RWPE2 (cell line): ENCODE measurements around the gene ANKRD65.
A peak's percentile ranks its signal among the peaks of the same experiment; 100 is the strongest.
"Not testable (repeated sequence)": the region's sequence is repeated elsewhere in the genome, so short reads cannot be mapped to it uniquely, and the experiment has no call there.

Experiments used
- ATAC-seq: fragments of 200-7000 bp; cut with Tn5 transposase; 3 replicates; pipeline ENCODE4 v1.9.1; 2021; ENCODE audit warnings: low read depth
- DNase-seq: peaks from one replicate; pipeline ENCODE4 v3.0.0-alpha.2; 2020; ENCODE audit warnings: low spot score
- H3K27ac ChIP-seq: fragments of 450-650 bp; 2 replicates; pipeline ENCODE4 v1.5.1; 2017; ENCODE audit warnings: mild to moderate bottlenecking; ENCODE audit not compliant: poor library complexity, severe bottlenecking
- H3K27me3 ChIP-seq: fragments of 250-450 bp; sonication (Bioruptor Pico); 2 replicates; pipeline ENCODE4 v1.5.1; 2021; ENCODE audit warnings: mild to moderate bottlenecking, moderate library complexity; ENCODE audit not compliant: insufficient read depth, poor library complexity, severe bottlenecking
- H3K36me3 ChIP-seq: fragments of 250-450 bp; sonication (Bioruptor Pico); 2 replicates; pipeline ENCODE4 v1.5.1; 2020; ENCODE audit warnings: low read depth, mild to moderate bottlenecking, moderate library complexity
- H3K4me1 ChIP-seq: fragments of 250-450 bp; sonication (Bioruptor Pico); 2 replicates; pipeline ENCODE4 v1.5.1; 2021; ENCODE audit warnings: mild to moderate bottlenecking, moderate library complexity; ENCODE audit not compliant: insufficient read depth, poor library complexity, severe bottlenecking
- H3K4me3 ChIP-seq: fragments of 250-450 bp; sonication (Bioruptor Pico); 2 replicates; pipeline ENCODE4 v1.5.1; 2021; ENCODE audit warnings: mild to moderate bottlenecking, moderate library complexity; ENCODE audit not compliant: severe bottlenecking
- H3K9me3 ChIP-seq: fragments of 250-450 bp; sonication (Bioruptor Pico); 2 replicates; pipeline ENCODE4 v1.5.1; 2021; ENCODE audit warnings: mild to moderate bottlenecking, moderate library complexity; ENCODE audit not compliant: severe bottlenecking
- TF ChIP-seq, protein P1 (sequence below): fragments of 450-650 bp; IDR thresholded peaks from one replicate; pipeline ENCODE4 v1.5.1; 2017; ENCODE audit warnings: mild to moderate bottlenecking, moderate library complexity; ENCODE audit not compliant: poor library complexity, severe bottlenecking

ANKRD65 gene

DNA sequence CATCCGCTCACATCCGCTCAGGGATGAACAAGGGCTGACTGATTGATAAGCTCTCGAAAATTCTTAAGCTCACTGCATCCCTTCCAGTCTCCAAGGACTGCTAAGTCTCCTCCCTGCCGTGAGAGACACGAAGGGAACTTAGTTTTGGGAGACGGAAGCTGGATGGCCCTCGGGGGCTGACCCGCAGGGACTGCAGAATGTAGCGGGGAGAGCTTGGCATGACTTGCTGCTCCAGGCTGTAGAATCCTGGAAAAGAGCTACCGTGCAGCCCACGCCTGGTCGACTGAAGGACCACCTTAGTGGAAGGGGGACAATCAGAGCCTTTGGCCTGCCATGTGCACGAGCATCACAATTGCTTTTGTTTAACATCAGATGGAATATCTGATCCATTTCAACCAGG, 5.3 kb downstream of the ANKRD65 start:
- ATAC-seq: no peak
- TF ChIP-seq, protein P1, sequence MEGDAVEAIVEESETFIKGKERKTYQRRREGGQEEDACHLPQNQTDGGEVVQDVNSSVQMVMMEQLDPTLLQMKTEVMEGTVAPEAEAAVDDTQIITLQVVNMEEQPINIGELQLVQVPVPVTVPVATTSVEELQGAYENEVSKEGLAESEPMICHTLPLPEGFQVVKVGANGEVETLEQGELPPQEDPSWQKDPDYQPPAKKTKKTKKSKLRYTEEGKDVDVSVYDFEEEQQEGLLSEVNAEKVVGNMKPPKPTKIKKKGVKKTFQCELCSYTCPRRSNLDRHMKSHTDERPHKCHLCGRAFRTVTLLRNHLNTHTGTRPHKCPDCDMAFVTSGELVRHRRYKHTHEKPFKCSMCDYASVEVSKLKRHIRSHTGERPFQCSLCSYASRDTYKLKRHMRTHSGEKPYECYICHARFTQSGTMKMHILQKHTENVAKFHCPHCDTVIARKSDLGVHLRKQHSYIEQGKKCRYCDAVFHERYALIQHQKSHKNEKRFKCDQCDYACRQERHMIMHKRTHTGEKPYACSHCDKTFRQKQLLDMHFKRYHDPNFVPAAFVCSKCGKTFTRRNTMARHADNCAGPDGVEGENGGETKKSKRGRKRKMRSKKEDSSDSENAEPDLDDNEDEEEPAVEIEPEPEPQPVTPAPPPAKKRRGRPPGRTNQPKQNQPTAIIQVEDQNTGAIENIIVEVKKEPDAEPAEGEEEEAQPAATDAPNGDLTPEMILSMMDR: no peak

DNA sequence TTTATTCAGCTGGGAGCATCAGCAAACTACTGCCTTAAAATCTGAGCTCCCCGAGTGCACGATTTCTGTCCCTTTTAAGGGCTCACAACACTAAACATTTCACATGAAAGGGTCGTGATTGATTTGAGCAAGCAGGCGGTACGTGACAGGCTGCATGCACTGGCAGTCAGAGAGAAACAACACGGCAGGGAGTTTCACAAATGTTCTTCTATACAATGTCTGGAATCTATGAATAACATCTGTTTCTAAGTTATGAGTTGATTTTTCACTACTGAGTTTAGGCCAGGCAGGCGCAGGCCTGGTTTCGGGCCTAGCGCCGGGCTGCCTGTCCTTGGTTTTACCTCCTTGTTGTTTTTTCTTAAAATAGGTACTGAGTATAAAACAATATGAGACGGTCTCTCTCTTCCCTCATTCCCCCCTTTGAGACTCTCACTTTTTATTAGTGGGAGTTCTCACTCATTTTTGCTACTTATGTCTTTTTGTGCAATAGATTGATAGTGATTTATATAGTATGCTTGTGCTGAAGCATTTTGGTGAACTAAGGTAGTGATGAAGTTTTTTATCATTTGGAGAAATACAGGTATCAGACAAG, 8.7 kb downstream of the ANKRD65 start:
- not testable (repeated sequence) for H3K9me3 ChIP-seq, H3K4me3 ChIP-seq, ATAC-seq, H3K27ac ChIP-seq, DNase-seq, H3K4me1 ChIP-seq, H3K27me3 ChIP-seq
- peaks cover 12% of the 10 kb centered on the region for H3K36me3 ChIP-seq

More for the DNA sequence above, 5.3 kb downstream of the ANKRD65 start:
- Histone ChIP-seq H3K27ac (no peak overlapping the region), H3K4me3 (no peak overlapping the region), H3K4me1 (no peaks in the 10 kb centered on the region), H3K9me3 (no peaks in the 10 kb centered on the region), H3K27me3 (no peaks in the 10 kb centered on the region), H3K36me3 (no peaks in the 10 kb centered on the region)
- no peak for DNase-seq

DNA sequence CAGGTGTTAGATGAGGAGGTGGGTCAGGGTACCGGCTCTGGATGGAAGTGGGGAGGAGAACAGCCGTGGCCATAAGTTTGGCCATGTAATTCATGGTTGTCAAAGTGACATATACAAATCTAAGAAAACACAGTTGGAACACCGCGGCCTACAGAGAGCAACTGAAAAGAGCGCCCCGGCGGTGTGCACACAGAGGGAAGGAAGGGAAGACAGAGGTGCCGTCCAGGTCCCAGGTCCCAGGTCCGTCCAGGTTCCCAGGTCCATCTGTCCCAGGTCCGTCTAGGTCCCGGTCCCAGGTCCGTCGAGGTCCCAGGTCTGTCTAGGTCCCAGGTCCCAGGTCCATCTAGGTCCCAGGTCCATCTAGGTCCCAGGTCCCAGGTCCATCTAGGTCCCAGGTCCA, 9.4 kb downstream of the ANKRD65 start:
- H3K4me3 ChIP-seq: no peak overlapping the region
- no peak overlapping the region for H3K27ac ChIP-seq
- no peaks in the 10 kb centered on the region for H3K27me3 ChIP-seq
- peaks cover 12% of the 10 kb centered on the region for H3K36me3 ChIP-seq
- peaks cover 8% of the 10 kb centered on the region for H3K4me1 ChIP-seq
- DNase-seq (no peak), ATAC-seq (no peak)
- no peaks in the 10 kb centered on the region for H3K9me3 ChIP-seq
- TF ChIP-seq, protein P1: no peak

DNA sequence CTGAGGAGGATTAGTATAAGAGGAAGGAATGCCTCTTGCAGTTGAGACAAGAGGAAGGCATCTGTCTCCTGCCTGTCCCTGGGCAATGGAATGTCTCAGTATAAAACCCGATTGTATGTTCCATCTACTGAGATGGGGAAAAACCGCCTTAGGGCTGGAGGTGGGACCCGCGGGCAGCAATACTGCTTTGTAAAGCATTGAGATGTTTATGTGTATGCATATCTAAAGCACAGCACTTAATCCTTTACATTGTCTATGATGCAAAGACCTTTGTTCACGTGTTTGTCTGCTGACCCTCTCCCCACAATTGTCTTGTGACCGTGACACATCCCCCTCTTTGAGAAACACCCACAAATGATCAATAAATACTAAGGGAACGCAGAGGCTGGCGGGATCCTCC, 10.8 kb downstream of the ANKRD65 start:
- not testable (repeated sequence) for H3K27me3 ChIP-seq, H3K9me3 ChIP-seq, ATAC-seq, H3K27ac ChIP-seq, DNase-seq, H3K4me3 ChIP-seq
- H3K36me3 ChIP-seq: peaks cover 24% of the 10 kb centered on the region
- peaks cover 14% of the 10 kb centered on the region for H3K4me1 ChIP-seq

DNA sequence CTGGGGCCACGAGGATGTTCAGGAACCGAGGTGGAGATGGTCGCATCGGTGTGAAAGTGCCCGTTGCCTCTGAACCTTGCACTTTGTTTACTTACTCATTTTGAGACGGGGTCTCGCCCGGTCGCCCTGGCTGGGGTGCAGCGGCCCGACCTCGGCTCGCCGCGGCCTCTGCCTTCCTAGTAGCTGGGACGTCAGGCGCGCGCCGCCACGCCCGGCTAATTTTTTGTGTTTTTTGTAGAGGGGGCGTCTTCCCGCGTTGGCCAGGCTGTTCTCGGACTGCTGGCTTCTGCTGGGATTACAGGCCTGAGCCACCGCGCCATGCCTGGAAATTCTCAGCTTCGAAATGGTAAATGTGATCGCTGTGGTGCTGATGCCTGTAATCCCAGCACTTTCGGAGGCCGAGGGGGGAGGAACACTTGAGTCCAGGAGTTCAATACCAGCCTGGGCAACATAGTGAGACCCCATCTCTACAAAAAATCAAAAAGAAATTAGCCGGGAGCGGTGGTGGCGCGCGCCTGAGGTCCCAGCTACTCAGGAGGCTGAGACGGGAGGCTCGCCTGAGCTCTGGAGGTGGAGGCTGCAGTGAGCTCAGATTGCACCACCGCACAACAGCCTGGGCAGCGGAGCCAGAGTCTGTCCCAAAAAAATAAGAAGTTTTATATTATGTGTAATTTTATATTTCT, 13.3 kb downstream of the ANKRD65 start:
- TF ChIP-seq, protein P1: no peak
- Histone ChIP-seq H3K27me3 (no peaks in the 10 kb centered on the region), H3K9me3 (no peaks in the 10 kb centered on the region), H3K4me1 (peaks cover 14% of the 10 kb centered on the region), H3K27ac (peak overlapping the region; percentile 60), H3K36me3 (peaks cover 32% of the 10 kb centered on the region), H3K4me3 (peak overlapping the region; percentile 81)
- DNase-seq (no peak), ATAC-seq (peak; percentile 14; the same call in 1 of the 3 replicates)
